A549 treated with DMSO at 1 μM for 4 hours (cell line): ENCODE data around the gene TPP1. TPM values are rescaled to one million over a fixed set of nuclear protein-coding genes. Genes with fewer than 3 reads are reported as not detected.

ENCODE experiments used
- total RNA-seq: library from RNA; stranded (reverse); fragments of 200-300 nt; extraction: Qiagen RNA extraction; gene quantifications from 5 replicates; pipeline ENCODE4 v1.2.3, GENCODE V29; 2022; ENCODE audit warnings: low read depth

TPP1 gene
- total RNA-seq = 45.1 to 54.1 TPM (median 49.2 TPM) in 5 replicates

DNA sequence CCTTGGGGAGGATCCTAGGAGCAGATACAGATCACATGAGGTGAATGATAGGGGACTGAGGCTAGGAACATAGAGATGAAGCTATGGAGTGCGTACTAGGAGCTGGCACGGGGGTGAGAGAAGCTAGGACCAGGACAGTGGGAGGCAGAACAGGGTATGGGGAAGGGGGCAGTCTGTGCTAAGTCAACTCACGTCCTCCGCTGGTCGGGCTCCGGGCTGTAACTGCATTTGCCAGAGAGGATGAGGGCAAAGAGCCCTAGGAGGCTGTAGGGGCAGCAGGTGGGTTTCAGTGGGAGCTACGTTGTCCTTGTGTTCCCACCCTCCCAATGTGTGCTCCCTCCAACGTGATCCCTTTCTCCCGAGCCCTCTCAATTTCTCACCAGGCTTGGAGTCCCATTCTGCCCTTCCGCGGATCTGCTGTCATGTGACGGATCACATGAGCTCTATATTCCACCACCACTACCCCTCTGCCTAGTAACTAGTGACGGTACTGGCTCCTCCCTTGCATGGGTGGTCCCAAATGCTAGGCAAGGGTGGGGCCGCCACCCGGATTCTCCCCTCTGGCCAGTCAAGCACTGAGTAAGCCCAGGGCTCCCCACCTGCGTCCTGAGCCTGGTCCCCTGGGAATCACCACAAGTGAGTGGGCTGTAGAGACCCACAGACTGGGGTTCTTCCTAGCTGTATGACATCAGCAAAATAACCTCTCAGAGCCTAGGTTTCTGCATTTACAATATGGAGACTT is at the start of gene TPP1:
TPP1 (minus strand) TSS at position 419 of the 742 bp plus-strand sequence; CDS start at position 397, 22 bp downstream.

DNA sequence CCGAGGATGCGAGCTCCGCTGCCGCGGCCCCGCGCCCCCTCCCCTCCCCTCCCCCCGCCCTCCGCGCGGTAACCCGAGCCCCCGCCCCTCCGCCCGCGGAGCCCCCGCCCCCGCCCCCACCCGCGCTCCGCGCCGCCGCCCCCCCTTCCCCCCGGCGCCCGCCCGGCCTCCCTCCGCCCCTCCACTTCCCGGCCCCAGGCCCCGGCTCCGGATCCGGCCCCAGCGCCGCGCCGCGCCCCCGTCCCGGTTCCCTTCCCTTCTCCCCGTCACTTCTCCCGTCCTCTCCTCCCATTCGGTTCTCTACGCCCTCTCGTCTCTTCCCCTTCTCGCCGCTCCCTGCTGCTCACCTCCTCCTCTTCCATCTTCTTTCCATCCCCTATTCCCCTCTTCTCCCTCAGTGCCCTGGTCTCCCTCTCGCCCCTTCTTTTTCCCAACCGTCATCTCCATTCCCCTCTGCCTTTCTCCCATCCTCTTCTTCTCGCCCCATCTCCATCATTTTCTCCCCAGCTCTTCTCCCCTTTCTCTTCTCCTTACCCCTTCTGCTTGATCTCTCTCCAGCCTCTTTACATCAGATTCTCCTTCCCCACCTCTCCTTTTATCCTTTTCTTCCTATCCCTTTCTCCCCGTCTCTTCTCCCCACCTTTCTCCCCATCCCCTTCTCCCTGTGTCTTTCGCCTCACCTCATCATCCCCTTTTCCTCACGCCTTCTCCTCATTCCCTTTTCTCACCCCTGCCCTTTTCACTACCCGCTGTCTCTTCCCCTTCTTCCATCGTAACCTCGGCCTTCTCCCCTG is 36.8 kb upstream of the TPP1 start, which contains the start of gene DCHS1:
DCHS1 (minus strand) TSS at position 20 of the 794 bp plus-strand sequence. CDS start 14,196 bp downstream, outside the sequence.

DNA sequence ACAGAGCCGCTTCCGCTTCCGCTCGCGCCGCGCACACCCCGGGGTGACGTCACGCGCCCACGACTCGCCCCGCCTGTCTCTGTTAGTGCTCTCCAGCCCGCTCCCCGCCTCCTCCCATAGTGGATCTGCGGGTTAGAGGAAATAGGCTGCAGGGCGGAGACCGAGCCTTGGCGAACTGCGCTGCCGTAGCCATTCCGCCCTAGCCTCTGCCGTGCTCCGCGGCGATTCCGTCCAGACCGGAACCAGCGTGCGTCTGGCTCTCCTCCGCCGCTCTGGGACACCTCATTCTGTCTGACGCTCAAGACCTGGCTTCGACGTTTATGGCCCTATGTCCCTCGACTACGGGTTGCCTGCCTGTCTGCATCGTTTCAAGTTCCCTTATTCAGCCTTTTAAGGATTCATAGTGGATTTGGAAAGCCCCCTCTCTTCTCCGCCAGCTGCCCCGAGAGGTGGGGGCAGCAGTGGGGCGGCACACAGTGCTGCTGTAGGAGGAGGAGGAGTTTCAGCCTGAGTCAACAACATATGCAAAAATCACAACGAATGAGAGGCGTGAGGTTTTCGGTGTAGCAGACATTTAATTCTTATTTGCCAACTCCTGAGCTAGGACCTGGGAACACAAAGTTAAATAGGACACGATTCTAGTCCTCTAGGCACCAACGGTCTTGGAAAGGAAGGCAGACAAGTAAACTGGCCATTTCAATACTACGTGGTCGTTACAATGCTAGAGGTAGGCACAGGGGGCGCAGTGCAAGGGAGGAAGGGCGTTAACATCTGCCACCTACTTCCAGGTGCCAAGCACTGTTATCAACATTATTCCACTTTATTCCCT is 6.8 kb downstream of the TPP1 start, which contains the start of gene TAF10:
TAF10 (minus strand) TSS at position 4 of the 829 bp plus-strand sequence. CDS start 27 bp downstream, outside the sequence.

DNA sequence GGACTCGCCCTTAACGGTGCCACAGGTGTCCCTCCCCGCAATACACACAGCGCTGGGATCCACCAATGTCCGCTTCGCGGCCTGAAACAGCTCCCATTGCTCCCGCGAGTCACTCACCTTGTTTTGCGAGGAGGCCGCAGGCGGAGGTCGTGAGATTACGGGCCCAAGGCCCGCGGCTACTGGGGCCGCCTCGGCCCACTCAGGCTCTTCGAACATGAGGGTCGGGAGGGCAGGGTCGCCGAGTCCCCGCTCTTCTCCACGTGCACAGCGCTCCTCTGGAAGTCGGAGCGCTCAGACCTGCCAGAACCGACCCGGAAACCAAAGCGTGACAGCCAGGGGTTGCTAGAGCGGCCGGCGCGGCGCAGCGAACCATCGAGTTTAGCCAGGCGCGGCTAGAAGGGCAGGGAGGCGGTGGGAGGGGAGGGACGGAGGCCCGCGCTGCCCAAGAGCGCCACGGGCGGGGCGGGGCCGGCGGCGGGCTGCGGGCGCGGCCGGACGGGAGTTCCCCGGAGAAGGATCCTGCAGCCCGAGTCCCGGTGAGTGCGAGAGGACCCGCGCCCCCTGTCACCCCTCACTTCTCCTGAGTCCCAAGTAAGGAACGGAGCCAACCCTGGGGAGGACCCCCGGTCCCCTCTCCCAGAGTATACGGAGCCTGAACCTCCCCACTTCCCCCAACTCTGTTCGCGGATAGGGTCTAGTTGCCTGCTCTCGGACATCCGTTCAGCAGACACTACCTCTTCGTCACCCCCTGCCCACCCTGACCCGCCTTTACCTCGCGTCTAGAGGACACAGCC is 15.7 kb downstream of the TPP1 start, which contains the start of the genes ILK and RRP8:
ILK (plus strand) TSS at position 488 of the 794 bp plus-strand sequence. CDS start 498 bp downstream, outside the sequence.
RRP8 (minus strand) TSS at position 330 of the 794 bp plus-strand sequence; CDS start at position 216, 114 bp downstream.

Other genes with a start within 250 kb of the TPP1 start
- gene SMPD1, start 228.9 kb downstream of the TPP1 start, total RNA-seq = 10.2 to 13.1 TPM (median 11.4 TPM) in 5 replicates
- 17.0 to 20.3 TPM (median 17.8 TPM) in 5 replicates for gene APBB1, start 200.3 kb downstream of the TPP1 start, total RNA-seq
- 0.32 to 1.4 TPM (median 0.49 TPM) in 5 replicates for gene HPX, start 178.4 kb downstream of the TPP1 start, total RNA-seq
- 14.9 to 21.1 TPM (median 18.1 TPM) in 5 replicates for gene TRIM3, start 145.5 kb downstream of the TPP1 start, total RNA-seq
- 54.9 to 61.4 TPM (median 59.2 TPM) in 5 replicates for gene ARFIP2, start 138.1 kb downstream of the TPP1 start, total RNA-seq
- 26.4 to 38.9 TPM (median 37.1 TPM) in 5 replicates for gene TIMM10B, start 137.9 kb downstream of the TPP1 start, total RNA-seq
- 3.3 to 3.7 TPM (median 3.5 TPM) in 5 replicates for gene DNHD1, start 122.1 kb downstream of the TPP1 start, total RNA-seq
- gene RRP8, start 15.8 kb downstream of the TPP1 start, total RNA-seq = 27.9 to 37.6 TPM (median 34.3 TPM) in 5 replicates
- 105 to 120 TPM (median 114 TPM) in 5 replicates for gene ILK, start 15.6 kb downstream of the TPP1 start, total RNA-seq
- gene TAF10, start 7.2 kb downstream of the TPP1 start, total RNA-seq = 189 to 236 TPM (median 228 TPM) in 5 replicates
- gene DCHS1, start 36.4 kb upstream of the TPP1 start, total RNA-seq = 0.11 to 0.16 TPM (median 0.14 TPM) in 5 replicates
- gene MRPL17, start 63.9 kb upstream of the TPP1 start, total RNA-seq = 96.4 to 125 TPM (median 98.2 TPM) in 5 replicates
- gene OR2AG2, start 152.6 kb upstream of the TPP1 start, total RNA-seq = 0.05 to 0.09 TPM (median 0.06 TPM) in 3 of 5 replicates, not detected in the others
- gene OR2AG1, start 163.6 kb upstream of the TPP1 start, total RNA-seq = not detected in 5 replicates
- gene OR6A2, start 180.3 kb upstream of the TPP1 start, total RNA-seq = not detected in 5 replicates
- not detected in 5 replicates for gene OR10A5, start 226.3 kb upstream of the TPP1 start, total RNA-seq
- not detected in 5 replicates for gene OR10A2, start 243.6 kb upstream of the TPP1 start, total RNA-seq